ENCODE data around the gene HAUS3.

Gene HAUS3

GRCh38 chr4:2258091-2259035, 16.4 kb upstream of the HAUS3 start:
- TF ChIP-seq CTCF (IDR thresholded peaks at IDR 0.05; ENCODE audit: insufficient read depth, low read length, poor library complexity, severe bottlenecking) (no peak), EZH2phosphoT487 (conservative IDR thresholded peaks at IDR 0.05; ENCODE audit: low read length) (no peak)
- Histone ChIP-seq H3K27ac (ENCODE audit: low read depth, low read length) (no peak overlapping the region), H3K4me2 (ENCODE audit: low read depth, low read length, poor library complexity, severe bottlenecking) (no peak overlapping the region), H3K27me3 (ENCODE audit: low read length) (no peaks in the 10 kb centered on the region), H3K36me3 (ENCODE audit: low read length) (no peaks in the 10 kb centered on the region), H2AFZ (ENCODE audit: low read depth, low read length, severe bottlenecking) (no peak overlapping the region), H3K9ac (ENCODE audit: low read length) (no peak overlapping the region), H3K4me3 (ENCODE audit: insufficient read depth, low read length, poor library complexity, severe bottlenecking) (no peak overlapping the region), H4K20me1 (ENCODE audit: low read depth, low read length) (no peaks in the 10 kb centered on the region), H3K79me2 (ENCODE audit: insufficient read depth, low read length) (no peaks in the 10 kb centered on the region), H3K9me2 (replicated peaks; ENCODE audit: insufficient read depth, low read length) (no peaks in the 10 kb centered on the region), H3K9me3 (ENCODE audit: insufficient read depth, low read length) (no peaks in the 10 kb centered on the region), H3F3A (ENCODE audit: insufficient read depth) (no peaks in the 10 kb centered on the region)

GRCh38 chr4:2257361-2258081, 15.6 kb upstream of the HAUS3 start:
- no peak for TF ChIP-seq CTCF (IDR thresholded peaks at IDR 0.05; ENCODE audit: insufficient read depth, low read length, poor library complexity, severe bottlenecking)
- TF ChIP-seq EZH2phosphoT487 (conservative IDR thresholded peaks at IDR 0.05; ENCODE audit: low read length) = no peak
- H3K36me3 ChIP-seq (ENCODE audit: low read length) = no peaks in the 10 kb centered on the region
- no peaks in the 10 kb centered on the region for H3K79me2 ChIP-seq (ENCODE audit: insufficient read depth, low read length)
- H3K4me2 ChIP-seq (ENCODE audit: low read depth, low read length, poor library complexity, severe bottlenecking) = no peak overlapping the region
- H3K27me3 ChIP-seq (ENCODE audit: low read length) = no peaks in the 10 kb centered on the region
- no peaks in the 10 kb centered on the region for H3K9me3 ChIP-seq (ENCODE audit: insufficient read depth, low read length)
- H3K27ac ChIP-seq (ENCODE audit: low read depth, low read length) = no peak overlapping the region
- H3K4me3 ChIP-seq (ENCODE audit: insufficient read depth, low read length, poor library complexity, severe bottlenecking) = no peak overlapping the region
- H3K9me2 ChIP-seq (replicated peaks; ENCODE audit: insufficient read depth, low read length) = no peaks in the 10 kb centered on the region
- H2AFZ ChIP-seq (ENCODE audit: low read depth, low read length, severe bottlenecking) = no peak overlapping the region
- H4K20me1 ChIP-seq (ENCODE audit: low read depth, low read length) = no peaks in the 10 kb centered on the region
- H3F3A ChIP-seq (ENCODE audit: insufficient read depth) = no peaks in the 10 kb centered on the region
- H3K9ac ChIP-seq (ENCODE audit: low read length) = no peak overlapping the region

- Histone ChIP-seq H3K9me2 (replicated peaks; ENCODE audit: insufficient read depth, low read length) (no peaks in the 10 kb centered on the region), H3K79me2 (ENCODE audit: insufficient read depth, low read length) (no peaks in the 10 kb centered on the region), H3K4me3 (ENCODE audit: insufficient read depth, low read length, poor library complexity, severe bottlenecking) (no peak overlapping the region), H3K9ac (ENCODE audit: low read length) (no peak overlapping the region), H3F3A (ENCODE audit: insufficient read depth) (no peaks in the 10 kb centered on the region), H3K4me2 (ENCODE audit: low read depth, low read length, poor library complexity, severe bottlenecking) (no peak overlapping the region), H3K27me3 (ENCODE audit: low read length) (no peaks in the 10 kb centered on the region), H4K20me1 (ENCODE audit: low read depth, low read length) (no peaks in the 10 kb centered on the region), H2AFZ (ENCODE audit: low read depth, low read length, severe bottlenecking) (no peak overlapping the region), H3K27ac (ENCODE audit: low read depth, low read length) (no peak overlapping the region), H3K9me3 (ENCODE audit: insufficient read depth, low read length) (no peaks in the 10 kb centered on the region), H3K36me3 (ENCODE audit: low read length) (no peaks in the 10 kb centered on the region)
- TF ChIP-seq EZH2phosphoT487 (conservative IDR thresholded peaks at IDR 0.05; ENCODE audit: low read length) (no peak), CTCF (IDR thresholded peaks at IDR 0.05; ENCODE audit: insufficient read depth, low read length, poor library complexity, severe bottlenecking) (no peak)
Observed at GRCh38 chr4:2256781-2257191, 14.9 kb upstream of the HAUS3 start.
